H9 (cell line): ENCODE results near the gene SIRT7. TPM values are rescaled to one million over a fixed set of nuclear protein-coding genes. Genes with fewer than 3 reads are reported as not detected.

Experiments
- DNase-seq: peaks from one replicate; pipeline ENCODE4 v3.0.0-alpha.2; 2017
- H2AFZ ChIP-seq: one replicate; pipeline ENCODE4 v1.6.1; 2013; ENCODE audit warnings: mild to moderate bottlenecking, low read length, control low read depth, moderate library complexity
- H2AK5ac ChIP-seq: 2 replicates; pipeline ENCODE4 v1.6.1; 2013; ENCODE audit warnings: low read length, control low read depth, mixed read lengths; ENCODE audit not compliant: insufficient read length
- H2BK120ac ChIP-seq: one replicate; pipeline ENCODE4 v1.6.1; 2013; ENCODE audit warnings: low read depth, mild to moderate bottlenecking, low read length, control low read depth, inconsistent platforms; ENCODE audit not compliant: poor library complexity, severe bottlenecking
- H2BK12ac ChIP-seq: 2 replicates; pipeline ENCODE4 v1.6.1; 2013; ENCODE audit warnings: low read length, control low read depth, mixed read lengths, low read depth; ENCODE audit not compliant: insufficient read length
- H2BK15ac ChIP-seq: 2 replicates; pipeline ENCODE4 v1.6.1; 2013; ENCODE audit warnings: low read depth, low read length, control low read depth
- H2BK20ac ChIP-seq: one replicate; pipeline ENCODE4 v1.6.1; 2013; ENCODE audit warnings: low read depth, mild to moderate bottlenecking, low read length, control low read depth, inconsistent platforms; ENCODE audit not compliant: poor library complexity, severe bottlenecking
- H2BK5ac ChIP-seq: 2 replicates; pipeline ENCODE4 v1.6.1; 2013; ENCODE audit warnings: low read length, control low read depth, mixed read lengths; ENCODE audit not compliant: insufficient read length
- H3K14ac ChIP-seq: 2 replicates; pipeline ENCODE4 v1.6.1; 2013; ENCODE audit warnings: low read length, control low read depth; ENCODE audit not compliant: insufficient read depth
- H3K18ac ChIP-seq: 2 replicates; pipeline ENCODE4 v1.6.1; 2013; ENCODE audit warnings: low read depth, mild to moderate bottlenecking, mixed read lengths, low read length, control low read depth; ENCODE audit not compliant: insufficient read length
- H3K23ac ChIP-seq: 2 replicates; pipeline ENCODE4 v1.6.1; 2013; ENCODE audit warnings: low read length, control low read depth, mixed read lengths, low read depth; ENCODE audit not compliant: insufficient read length
- H3K23me2 ChIP-seq: 2 replicates; pipeline ENCODE4 v1.6.1; 2013; ENCODE audit warnings: low read depth, mild to moderate bottlenecking, mixed read lengths, low read length, control low read depth; ENCODE audit not compliant: insufficient read length, poor library complexity, severe bottlenecking
- H3K27ac ChIP-seq: 2 replicates; pipeline ENCODE4 v1.5.1; 2013; ENCODE audit warnings: low read length, control low read depth, mixed read lengths, low read depth; ENCODE audit not compliant: insufficient read length
- H3K27me3 ChIP-seq: 2 replicates; pipeline ENCODE4 v1.6.1; 2013; ENCODE audit warnings: low read length, control low read depth, inconsistent platforms; ENCODE audit not compliant: insufficient read depth
- H3K4ac ChIP-seq: 2 replicates; pipeline ENCODE4 v1.6.1; 2013; ENCODE audit warnings: low read depth, mild to moderate bottlenecking, control low read depth, inconsistent platforms, low read length, moderate library complexity
- H3K4me1 ChIP-seq: 2 replicates; pipeline ENCODE4 v1.6.1; 2013; ENCODE audit warnings: low read length, control low read depth, inconsistent platforms; ENCODE audit not compliant: insufficient read depth
- H3K4me2 ChIP-seq: 2 replicates; pipeline ENCODE4 v1.6.1; 2013; ENCODE audit warnings: low read length, control low read depth, mixed read lengths; ENCODE audit not compliant: insufficient read length, insufficient read depth
- H3K56ac ChIP-seq: 2 replicates; pipeline ENCODE4 v1.6.1; 2013; ENCODE audit warnings: low read depth, mild to moderate bottlenecking, mixed read lengths, low read length, control low read depth; ENCODE audit not compliant: insufficient read length
- H3K79me1 ChIP-seq: 2 replicates; pipeline ENCODE4 v1.6.1; 2013; ENCODE audit warnings: low read depth, mild to moderate bottlenecking, moderate library complexity, low read length, control low read depth, inconsistent platforms; ENCODE audit not compliant: insufficient read depth, poor library complexity, severe bottlenecking
- H3K79me2 ChIP-seq: 2 replicates; pipeline ENCODE4 v1.6.1; 2013; ENCODE audit warnings: low read length, control low read depth, inconsistent platforms; ENCODE audit not compliant: insufficient read depth
- H3K9ac ChIP-seq: 2 replicates; pipeline ENCODE4 v1.6.1; 2013; ENCODE audit warnings: low read length, control low read depth, mixed read lengths; ENCODE audit not compliant: insufficient read length; ENCODE audit errors: extremely low read depth
- H3K9me3 ChIP-seq: one replicate; pipeline ENCODE4 v1.6.1; 2013; ENCODE audit warnings: low read depth, low read length, inconsistent platforms; ENCODE audit not compliant: control insufficient read depth
- H3T11ph ChIP-seq: one replicate; pipeline ENCODE4 v1.6.1; 2013; ENCODE audit warnings: mild to moderate bottlenecking, low read length, control low read depth, inconsistent platforms
- H4K20me1 ChIP-seq: one replicate; pipeline ENCODE4 v1.6.1; 2013; ENCODE audit not compliant: control insufficient read depth, insufficient read length, insufficient read depth
- H4K5ac ChIP-seq: 2 replicates; pipeline ENCODE4 v1.6.1; 2013; ENCODE audit warnings: low read depth, mild to moderate bottlenecking, mixed read lengths, low read length, control low read depth; ENCODE audit not compliant: insufficient read length
- H4K8ac ChIP-seq: replicated peaks from 2 replicates; pipeline ENCODE4 v1.6.1; 2013; ENCODE audit warnings: low read length, control low read depth, mixed read lengths, low read depth; ENCODE audit not compliant: insufficient read length
- H4K91ac ChIP-seq: 2 replicates; pipeline ENCODE4 v1.6.1; 2013; ENCODE audit warnings: low read depth, mild to moderate bottlenecking, moderate library complexity, mixed read lengths, low read length, control low read depth; ENCODE audit not compliant: insufficient read length
- H3K27ac Mint-ChIP-seq, 3 experiments: 2 replicates in 2 of 3; 3 replicates in 1 of 3; pipeline ENCODE4 v1.8.0; 2020 to 2021; ENCODE audit warnings: mixed read lengths in 3 of 3, mild to moderate bottlenecking in 1 of 3, moderate library complexity in 1 of 3
- H3K27me3 Mint-ChIP-seq: 2 replicates; pipeline ENCODE4 v1.8.0; 2021; ENCODE audit warnings: low read depth, mild to moderate bottlenecking, moderate library complexity, mixed read lengths
- H3K36me3 Mint-ChIP-seq, 3 experiments: 2 replicates in 2 of 3; 3 replicates in 1 of 3; pipeline ENCODE4 v1.8.0; 2020 to 2021; ENCODE audit warnings: low read depth in 3 of 3, mixed read lengths in 3 of 3; ENCODE audit not compliant: insufficient read depth in 1 of 3
- H3K4me1 Mint-ChIP-seq, 2 experiments: 2 replicates each; pipeline ENCODE4 v1.8.0; 2020; ENCODE audit warnings: mixed read lengths in 2 of 2
- H3K4me3 Mint-ChIP-seq, 2 experiments: 2 replicates in 1 of 2; 3 replicates in 1 of 2; pipeline ENCODE4 v1.8.0; 2020 to 2021; ENCODE audit warnings: mild to moderate bottlenecking in 2 of 2, mixed read lengths in 2 of 2, moderate library complexity in 1 of 2
- H3K9me3 Mint-ChIP-seq, 2 experiments: 2 replicates in 1 of 2; 3 replicates in 1 of 2; pipeline ENCODE4 v1.8.0; 2020; ENCODE audit warnings: mild to moderate bottlenecking in 2 of 2, mixed read lengths in 2 of 2, moderate library complexity in 1 of 2
- WGBS: extraction: QIAGEN DNeasy Blood & Tissue Kit; methylation state at CpG from one replicate; pipeline ENCODE4 v1.1.7; 2013; ENCODE audit warnings: missing lambda C conversion rate, low lambda C conversion rate, mixed read lengths; ENCODE audit not compliant: insufficient read length; ENCODE audit errors: extremely low coverage; 5-methylcytosine and 5-hydroxymethylcytosine counted together
- total RNA-seq: library from RNA; stranded (reverse); gene quantifications from 2 replicates; pipeline ENCODE4 v1.2.1, GENCODE V29; 2021
- TF ChIP-seq, protein P1 (sequence below): fragments of 200-600 bp; sonication (generic); conservative IDR thresholded peaks from 3 replicates; pipeline ENCODE4 v1.8.0; 2021; ENCODE audit warnings: antibody characterized with exemption, mild to moderate bottlenecking

Gene SIRT7
- total RNA-seq, 1 experiment from 2014 or later: 29.7 TPM

DNA sequence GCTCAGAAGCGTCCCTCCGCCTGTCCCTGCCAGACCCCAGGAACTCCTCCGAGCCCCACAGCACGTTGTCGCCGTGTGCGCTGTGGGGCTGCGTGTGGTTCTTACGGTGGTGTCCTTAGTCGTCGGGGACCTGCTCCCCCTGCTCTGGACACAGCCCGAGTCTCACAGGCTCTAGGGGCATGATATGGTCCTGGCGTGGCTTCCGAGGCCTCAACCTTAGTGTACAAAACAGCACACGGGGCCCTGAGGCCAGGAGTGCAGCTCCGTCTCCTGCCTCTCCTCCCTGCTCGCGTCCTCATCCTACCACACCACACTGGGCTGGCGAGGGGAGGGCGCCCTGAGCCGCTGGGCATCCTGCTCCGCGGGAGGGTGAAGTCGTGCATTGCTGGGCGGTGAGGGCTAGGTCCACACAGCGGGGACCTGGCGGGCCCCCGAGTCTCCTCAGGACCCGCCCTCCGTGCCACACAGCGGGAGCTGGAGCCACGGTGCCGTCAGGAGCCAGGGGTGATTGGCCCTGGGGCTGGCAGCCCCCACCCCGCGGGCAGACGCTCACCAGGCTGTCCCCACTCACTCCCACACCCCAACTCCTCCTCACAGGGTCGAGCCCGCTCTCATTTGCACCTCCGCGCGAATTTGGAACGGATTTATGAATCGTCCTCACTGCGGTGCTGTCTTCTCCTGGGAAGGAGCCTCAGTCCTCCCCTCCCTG, 10.7 kb upstream of the SIRT7 start:
- H3K14ac ChIP-seq: no peak overlapping the region; the same call in 1 of the 2 replicates
- H4K91ac ChIP-seq: no peak overlapping the region
- H2BK20ac ChIP-seq: no peak overlapping the region
- no peak overlapping the region for H3K18ac ChIP-seq
- no peaks in the 10 kb centered on the region for H4K20me1 ChIP-seq
- TF ChIP-seq, protein P1, sequence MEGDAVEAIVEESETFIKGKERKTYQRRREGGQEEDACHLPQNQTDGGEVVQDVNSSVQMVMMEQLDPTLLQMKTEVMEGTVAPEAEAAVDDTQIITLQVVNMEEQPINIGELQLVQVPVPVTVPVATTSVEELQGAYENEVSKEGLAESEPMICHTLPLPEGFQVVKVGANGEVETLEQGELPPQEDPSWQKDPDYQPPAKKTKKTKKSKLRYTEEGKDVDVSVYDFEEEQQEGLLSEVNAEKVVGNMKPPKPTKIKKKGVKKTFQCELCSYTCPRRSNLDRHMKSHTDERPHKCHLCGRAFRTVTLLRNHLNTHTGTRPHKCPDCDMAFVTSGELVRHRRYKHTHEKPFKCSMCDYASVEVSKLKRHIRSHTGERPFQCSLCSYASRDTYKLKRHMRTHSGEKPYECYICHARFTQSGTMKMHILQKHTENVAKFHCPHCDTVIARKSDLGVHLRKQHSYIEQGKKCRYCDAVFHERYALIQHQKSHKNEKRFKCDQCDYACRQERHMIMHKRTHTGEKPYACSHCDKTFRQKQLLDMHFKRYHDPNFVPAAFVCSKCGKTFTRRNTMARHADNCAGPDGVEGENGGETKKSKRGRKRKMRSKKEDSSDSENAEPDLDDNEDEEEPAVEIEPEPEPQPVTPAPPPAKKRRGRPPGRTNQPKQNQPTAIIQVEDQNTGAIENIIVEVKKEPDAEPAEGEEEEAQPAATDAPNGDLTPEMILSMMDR: no peak
- H4K8ac ChIP-seq: no peak overlapping the region
- Mint-ChIP-seq H3K27ac (no peak overlapping the region), H3K36me3 (peaks cover 0 to 10% (median 10%) of the 10 kb centered on the region in 3 experiments; a peak in 4 of 7 replicates), H3K4me1 (peaks cover 24 to 29% of the 10 kb centered on the region in 2 experiments), H3K9me3 (no peaks in the 10 kb centered on the region), H3K4me3 (peak overlapping the region; percentile 60 to 77), H3K27me3 (peaks cover 20% of the 10 kb centered on the region)
- no peak overlapping the region for H2AFZ ChIP-seq
- H2BK120ac ChIP-seq: no peak overlapping the region
- no peak overlapping the region for H2BK15ac ChIP-seq
- no peak overlapping the region for H3K23ac ChIP-seq
- no CpG with 5 or more reads among the region's 44 CpGs for WGBS
- H2AK5ac ChIP-seq: no peak overlapping the region
- peak overlapping the region; percentile 64 for H3K4me2 ChIP-seq
- no peaks in the 10 kb centered on the region for H3K9me3 ChIP-seq
- H3K79me2 ChIP-seq: peaks cover 16% of the 10 kb centered on the region; the same call in 1 of the 2 replicates
- DNase-seq: no peak
- no peak overlapping the region for H3K9ac ChIP-seq
- H3K4me1 ChIP-seq: peaks cover 3% of the 10 kb centered on the region; the same call in 1 of the 2 replicates
- no peak overlapping the region for H2BK12ac ChIP-seq
- H2BK5ac ChIP-seq: no peak overlapping the region
- no peak overlapping the region for H3T11ph ChIP-seq
- H3K27ac ChIP-seq: no peak overlapping the region
- H3K27me3 ChIP-seq: no peaks in the 10 kb centered on the region; the same call in 1 of the 2 replicates
- no peak overlapping the region for H4K5ac ChIP-seq
- no peak overlapping the region for H3K56ac ChIP-seq
- peaks cover 2% of the 10 kb centered on the region for H3K79me1 ChIP-seq
- peaks cover 9% of the 10 kb centered on the region for H3K23me2 ChIP-seq
- H3K4ac ChIP-seq: no peak overlapping the region
